HG02759 (cell line): ENCODE measurements around the gene MRPS6.

Experiments used
- ATAC-seq: cut with Tn5 transposase; IDR thresholded peaks from one replicate; pipeline ENCODE4 v1.9.1; 2021; ENCODE audit warnings: mild to moderate bottlenecking, moderate library complexity; ENCODE audit not compliant: unreplicated experiment

MRPS6 gene

DNA sequence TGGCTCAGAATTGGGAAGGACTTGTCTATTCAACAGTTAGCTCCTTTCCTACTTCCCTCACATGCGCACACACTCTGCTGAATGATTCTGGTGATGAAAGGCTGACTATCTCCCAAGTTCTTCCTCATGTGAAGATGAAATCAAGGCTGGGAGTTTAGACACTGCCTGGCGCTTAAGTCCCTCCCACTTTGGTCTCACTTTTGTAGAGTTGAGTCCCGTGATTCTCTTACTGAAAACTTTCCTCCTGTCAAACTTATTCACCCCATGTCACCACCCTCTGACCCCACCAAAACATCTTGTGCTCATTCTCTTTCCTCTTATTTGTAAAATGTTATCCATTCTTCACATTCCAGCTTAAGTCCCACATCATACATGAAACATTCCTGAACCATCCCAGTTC lies 8.4 kb upstream of the MRPS6 start:
- ATAC-seq: no peak

DNA sequence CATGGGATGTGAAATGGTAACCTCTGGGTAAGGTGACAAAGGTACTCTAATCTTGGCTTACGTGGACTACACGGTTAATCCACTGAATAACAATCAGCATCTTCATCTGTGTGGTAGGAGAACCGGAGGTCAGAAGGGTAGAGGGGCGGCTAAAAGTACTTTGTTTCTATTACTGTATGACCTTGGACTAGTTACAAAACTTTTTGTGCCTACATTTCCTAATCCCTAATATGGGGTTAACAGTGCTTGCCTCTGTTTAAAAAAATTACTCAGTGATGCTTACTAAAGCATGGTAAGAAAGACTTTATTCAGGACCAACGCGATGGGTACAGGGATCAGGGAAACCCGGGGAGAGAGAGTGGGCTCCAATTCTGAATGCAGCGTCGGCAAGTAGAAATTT lies 1.7 kb upstream of the MRPS6 start:
- no peak for ATAC-seq

DNA sequence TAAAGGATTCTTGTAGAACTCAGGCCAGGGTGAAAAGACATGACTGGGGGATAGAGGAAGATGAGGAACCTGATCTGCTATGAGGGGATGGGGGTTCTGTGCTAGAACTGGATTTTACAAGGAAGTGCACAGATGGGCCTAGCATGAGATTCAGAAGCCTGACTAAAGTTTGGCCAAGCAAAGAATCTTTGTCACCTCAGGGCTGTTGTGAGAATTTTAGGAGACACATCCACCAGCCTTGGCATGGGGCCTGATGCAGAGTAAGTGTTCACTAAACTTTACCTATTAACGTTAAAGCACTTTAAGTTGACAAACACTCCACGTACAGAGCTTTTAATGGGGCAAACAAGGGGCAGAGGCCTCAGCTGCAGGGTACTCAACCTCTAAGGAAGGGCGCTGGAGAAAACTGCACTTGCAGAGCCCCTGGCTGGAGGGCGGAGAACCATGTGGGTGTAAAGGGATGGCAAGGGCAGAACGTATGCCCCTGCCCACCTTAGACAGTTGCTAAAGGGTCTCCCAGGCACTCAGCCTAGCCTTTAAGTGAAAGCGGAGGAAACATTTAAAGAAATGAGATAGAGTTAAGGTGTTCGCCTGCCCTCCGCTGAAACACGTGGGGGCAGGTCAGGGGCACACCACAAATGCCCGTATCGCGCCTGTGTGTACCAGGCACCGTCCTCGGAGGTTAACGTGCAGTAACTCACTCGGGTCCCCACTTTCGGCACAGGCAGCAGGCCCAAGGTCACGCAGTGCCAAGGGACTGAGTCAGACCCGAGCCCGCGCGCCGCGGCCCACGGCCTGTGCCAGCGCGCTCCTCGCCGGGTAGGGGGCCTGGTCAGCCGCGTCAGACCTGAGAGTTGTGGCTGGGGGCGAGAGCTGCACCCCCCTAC lies 990 bp upstream of the MRPS6 start:
- no peak for ATAC-seq

DNA sequence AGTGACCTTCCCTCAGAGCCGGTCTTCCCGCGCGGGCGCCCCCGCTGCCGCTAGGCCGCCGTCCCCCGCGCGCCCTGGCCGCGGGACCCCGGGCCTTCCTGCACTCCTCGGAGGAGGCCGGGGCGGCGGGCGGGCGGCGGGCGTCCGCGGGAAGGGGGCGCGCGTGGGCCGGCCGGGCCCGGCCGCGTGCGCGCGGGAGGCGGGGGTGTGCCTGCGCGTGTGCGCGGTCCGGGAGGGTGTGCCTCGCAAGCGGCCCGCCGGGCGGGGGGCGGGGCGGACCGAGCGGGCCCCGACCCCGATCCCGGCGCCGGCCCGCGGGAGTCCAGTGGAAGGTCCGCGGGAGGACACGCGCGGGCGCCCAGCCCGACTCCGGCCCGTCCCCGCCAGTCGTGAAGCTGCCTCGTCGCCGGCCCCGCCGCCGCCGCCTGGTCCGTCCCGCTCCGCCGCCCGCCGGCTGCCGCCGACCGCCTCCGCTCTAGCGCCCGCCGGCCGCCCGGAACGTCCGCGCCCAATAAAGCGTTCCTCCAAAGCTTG lies 438 bp downstream of the MRPS6 start:
- ATAC-seq: peak; percentile 53

GRCh38 chr21:34074283-34075090 lies 1.1 kb downstream of the MRPS6 start:
- no peak for ATAC-seq

DNA sequence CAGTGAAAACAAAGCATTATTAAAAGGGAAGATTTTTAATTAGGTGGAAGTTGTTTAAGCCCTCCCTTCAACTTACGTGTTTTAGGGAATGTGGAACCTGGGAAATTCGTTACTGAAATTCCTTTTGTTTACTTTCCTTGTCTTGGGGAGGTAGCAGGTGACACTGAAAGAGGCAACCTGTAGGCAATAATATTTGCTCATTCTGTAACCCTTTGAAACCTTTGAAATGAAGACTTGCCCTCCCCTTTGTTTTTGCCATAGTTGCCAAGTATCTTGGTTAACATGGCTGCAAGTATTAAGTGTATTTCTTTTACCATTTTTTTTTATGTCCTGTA lies 1.7 kb downstream of the MRPS6 start:
- ATAC-seq: no peak

GRCh38 chr21:34075760-34076660 lies 2.6 kb downstream of the MRPS6 start:
- no peak for ATAC-seq

DNA sequence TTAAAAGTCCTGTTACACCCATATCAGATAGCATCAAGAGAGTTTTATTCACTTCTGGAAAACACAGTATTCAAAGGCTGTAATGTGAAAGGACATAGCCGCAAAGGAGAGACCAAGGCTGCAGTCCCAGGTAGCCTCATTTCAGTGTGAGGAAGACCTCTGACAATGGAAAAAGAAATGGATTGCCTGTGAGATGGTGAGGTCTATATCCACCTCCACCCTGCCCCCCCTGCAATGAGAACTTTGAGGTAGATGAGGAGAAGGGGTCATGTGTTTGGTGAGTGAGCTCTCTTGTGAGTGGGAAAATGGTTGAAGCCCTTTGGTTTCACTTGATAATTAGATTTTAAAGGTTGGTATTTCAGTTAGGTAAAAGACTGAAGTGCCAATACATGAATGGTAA lies 3.5 kb downstream of the MRPS6 start:
- ATAC-seq: no peak

DNA sequence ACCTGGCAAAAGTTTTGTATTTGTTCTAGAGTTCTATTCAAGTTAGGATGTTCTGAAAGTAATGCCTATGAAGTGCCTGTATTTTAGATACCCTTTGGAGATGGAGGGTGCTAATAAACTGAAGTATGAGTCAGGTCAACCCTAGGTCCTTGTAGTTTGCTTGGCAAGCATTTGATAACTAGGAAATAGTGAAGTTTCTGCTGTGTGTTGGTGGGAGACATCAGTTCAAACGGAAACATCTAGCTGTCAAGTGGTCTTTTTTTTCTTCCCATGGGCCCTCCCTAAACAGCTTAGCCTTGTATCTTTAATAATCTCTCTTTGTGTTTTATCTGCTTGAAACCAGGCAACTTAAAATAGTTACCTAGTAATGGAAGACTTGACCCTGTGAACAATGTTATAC lies 4.5 kb downstream of the MRPS6 start:
- ATAC-seq: no peak

- ATAC-seq: no peak
These were observed 5.5 kb downstream of the MRPS6 start for GRCh38 chr21:34078915-34079314.

DNA sequence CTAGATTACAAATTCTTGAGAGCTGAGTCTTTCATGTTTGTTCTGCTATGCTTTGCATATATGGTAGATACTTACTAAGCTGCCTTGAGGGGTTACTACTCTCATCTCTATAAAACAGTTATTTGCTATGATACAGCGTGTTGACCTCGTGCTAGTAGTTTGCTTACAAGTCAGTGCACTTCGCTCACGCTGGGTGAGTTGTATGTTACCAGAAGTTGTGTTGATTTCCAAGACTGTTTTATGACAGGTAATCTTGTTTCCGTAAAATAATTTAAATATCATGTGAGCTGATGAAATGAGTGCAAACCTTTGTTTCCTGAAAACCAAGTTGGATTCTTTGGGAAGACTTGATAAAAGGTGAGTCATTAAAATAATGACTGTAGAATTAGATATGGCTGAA lies 7.3 kb downstream of the MRPS6 start:
- ATAC-seq: no peak

DNA sequence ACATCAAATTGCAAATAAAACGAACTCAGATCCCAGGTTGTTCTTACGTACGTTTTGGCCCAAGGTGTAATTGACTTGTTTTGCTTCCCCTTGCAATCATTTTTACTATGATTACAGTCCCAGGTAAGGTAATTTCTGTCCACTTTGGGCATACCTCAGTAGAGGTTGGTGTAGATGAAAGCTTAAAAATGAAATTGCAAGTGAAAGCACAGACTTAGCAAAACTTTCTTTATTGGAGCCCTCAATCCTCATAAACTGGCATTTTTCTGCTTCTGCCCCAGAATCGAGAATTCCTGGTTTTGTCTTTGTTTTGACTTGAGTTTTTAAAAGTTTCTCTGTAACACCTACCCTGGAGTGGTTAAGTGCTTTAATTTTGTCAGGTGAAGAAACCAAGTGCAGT lies 9.4 kb downstream of the MRPS6 start:
- ATAC-seq: no peak

GRCh38 chr21:34083357-34083756 lies 10.0 kb downstream of the MRPS6 start:
- ATAC-seq: no peak

DNA sequence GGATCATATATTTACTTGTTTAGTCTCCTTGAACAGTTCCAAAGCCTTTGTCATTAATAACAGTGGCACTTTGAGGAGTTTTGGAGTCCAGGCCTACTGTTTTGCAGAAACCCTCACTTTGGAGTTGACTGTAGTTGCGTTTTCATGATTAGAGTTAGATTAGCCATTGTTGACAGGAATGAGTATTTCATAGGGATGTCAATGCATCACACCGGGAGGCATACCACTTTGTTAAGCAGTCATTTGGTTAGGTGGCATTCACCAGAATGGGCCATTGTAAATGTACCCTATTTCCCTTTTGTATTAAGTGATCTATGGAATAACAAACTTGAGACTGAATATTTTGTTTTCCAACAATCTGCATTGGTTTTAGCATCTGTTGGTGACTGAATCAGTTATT lies 11.8 kb downstream of the MRPS6 start:
- ATAC-seq: no peak

DNA sequence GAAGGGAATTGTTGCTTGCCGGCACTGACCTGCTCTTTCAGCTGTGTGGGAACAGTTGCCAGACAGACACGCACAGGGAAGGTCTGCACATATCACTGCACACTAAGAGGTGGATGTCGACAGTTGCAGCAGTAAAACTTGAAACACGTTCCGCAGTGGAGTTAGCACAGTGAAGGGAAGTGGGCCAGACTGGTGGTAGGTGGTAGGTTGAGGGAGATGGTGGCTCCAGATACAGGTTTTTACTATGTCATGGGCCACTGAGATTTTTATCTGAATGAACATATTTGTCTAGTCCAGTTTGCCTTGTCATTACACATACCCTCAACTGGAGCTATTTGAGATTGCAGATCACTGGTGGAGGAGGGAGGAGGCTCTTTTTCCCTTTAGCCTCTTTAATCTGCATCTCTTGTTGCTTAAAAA lies 13.5 kb downstream of the MRPS6 start:
- no peak for ATAC-seq

DNA sequence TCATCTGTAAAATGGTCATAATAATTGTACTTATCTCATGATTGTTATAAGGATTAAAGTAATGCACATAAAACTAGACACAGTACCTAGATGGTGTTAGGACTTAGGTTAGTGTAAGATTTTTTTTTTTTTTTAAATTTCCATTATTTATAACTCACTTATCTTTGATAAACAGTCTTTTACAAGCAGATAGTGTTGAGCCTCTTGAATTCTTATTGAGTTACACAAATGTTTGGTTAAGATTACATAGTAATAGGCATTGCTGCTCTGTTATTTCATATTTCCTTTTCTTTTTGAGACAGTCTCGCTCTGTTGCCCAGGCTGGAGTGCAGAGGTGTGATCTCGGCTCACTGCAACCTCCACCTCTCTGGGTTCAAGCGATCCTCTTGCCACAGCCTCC lies 15.4 kb downstream of the MRPS6 start:
- no peak for ATAC-seq

DNA sequence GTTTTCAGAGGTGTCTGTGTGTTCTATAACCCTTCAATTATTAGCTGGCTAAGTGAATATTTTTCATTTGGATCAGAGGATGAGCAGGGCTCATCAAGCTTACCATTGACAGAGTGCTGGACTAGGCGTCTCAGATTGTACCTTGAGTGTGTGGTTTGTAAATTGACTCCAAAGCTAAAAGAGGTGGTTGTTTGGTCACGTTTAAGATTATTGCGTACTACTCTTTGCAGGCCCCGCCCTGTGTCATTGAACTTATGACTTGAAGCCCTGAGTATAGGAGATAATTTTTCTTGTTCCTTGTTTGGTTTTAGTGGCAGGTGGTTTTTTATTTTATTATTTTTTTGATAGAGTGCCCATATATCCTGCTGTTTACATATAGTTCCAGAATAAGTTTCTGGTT lies 17.7 kb downstream of the MRPS6 start:
- no peak for ATAC-seq

GRCh38 chr21:34091607-34092006 lies 18.2 kb downstream of the MRPS6 start:
- no peak for ATAC-seq

DNA sequence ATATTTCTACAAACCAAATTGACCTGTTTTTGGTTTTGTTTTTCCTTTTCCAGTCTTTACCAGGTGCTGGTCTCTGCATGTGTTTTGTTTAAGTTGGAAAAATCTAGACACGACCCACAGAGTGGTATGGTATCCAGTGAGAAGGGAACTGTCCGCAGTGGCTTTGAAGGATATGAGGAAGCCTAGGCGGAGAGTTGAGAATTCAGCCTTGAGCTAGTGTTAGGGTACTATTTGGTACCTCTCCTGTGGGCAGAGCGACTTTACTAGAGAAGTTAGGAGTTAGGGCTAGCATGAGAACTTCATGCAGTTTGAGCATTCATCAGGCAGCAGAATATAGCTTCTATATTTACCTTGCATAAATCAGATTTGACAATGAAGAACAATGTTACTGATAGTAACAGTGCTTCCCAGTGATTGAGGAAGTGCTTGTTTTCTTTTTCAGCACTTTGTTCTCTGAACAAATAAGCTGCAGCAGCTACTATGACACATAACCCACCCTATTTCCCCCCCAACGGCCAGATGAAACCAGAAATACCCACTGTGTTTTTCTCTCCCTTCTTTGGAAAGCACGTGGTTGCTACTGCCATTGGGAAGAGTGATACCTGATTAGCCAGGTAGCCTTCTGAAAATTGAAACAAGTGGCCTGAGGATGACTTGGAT lies 19.0 kb downstream of the MRPS6 start:
- no peak for ATAC-seq

DNA sequence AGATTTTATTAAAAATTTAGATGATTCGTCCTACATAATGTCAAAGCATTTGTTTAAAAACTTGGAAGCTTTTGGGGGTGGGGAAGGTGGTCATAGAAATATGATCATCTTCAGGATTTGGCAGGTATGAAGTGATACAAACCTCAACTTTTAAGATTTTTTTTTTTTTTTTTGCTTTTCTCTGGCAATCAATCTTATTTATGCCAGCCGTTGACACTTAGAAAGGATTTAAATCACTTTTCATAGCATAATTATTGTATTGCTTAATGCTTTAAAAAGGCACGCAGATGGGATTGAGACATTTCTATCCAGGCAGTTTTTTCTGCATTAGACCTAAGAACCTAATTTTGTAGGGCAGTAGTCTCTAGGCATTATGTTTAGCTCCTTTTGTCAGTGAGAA lies 19.7 kb downstream of the MRPS6 start:
- no peak for ATAC-seq

GRCh38 chr21:34094949-34095348 lies 21.6 kb downstream of the MRPS6 start:
- ATAC-seq: no peak
